Activated CD8-positive, alpha-beta T cell treated with anti-CD3 and anti-CD28 coated beads for 36 hours (primary cell): ENCODE results near the gene BEND6. TPM values are rescaled to one million over a fixed set of nuclear protein-coding genes. Genes with fewer than 3 reads are reported as not detected.

Source experiments
- ATAC-seq: fragments of 200-7000 bp; cut with Tn5 transposase; one replicate; pipeline ENCODE4 v1.10.0; 2021; ENCODE audit warnings: mild to moderate bottlenecking, moderate library complexity
- CTCF ChIA-PET: fragments of 350-600 bp; sonication (Branson Sonifier 250); formaldehyde crosslinking; loops from one replicate; lab custom pipeline; 2021; ENCODE audit warnings: antibody characterized with exemption; lab: Charles Lee
- POLR2A ChIA-PET: fragments of 350-600 bp; sonication (Branson Sonifier 250); formaldehyde crosslinking; loops from one replicate; lab custom pipeline; 2021; ENCODE audit warnings: antibody characterized with exemption; lab: Charles Lee
- DNase-seq: peaks from one replicate; pipeline ENCODE4 v3.0.0-alpha.2; 2020
- H3K27ac Mint-ChIP-seq: one replicate; pipeline ENCODE4 v1.8.0; 2021; ENCODE audit warnings: mild to moderate bottlenecking, mixed read lengths
- H3K27me3 Mint-ChIP-seq: one replicate; pipeline ENCODE4 v1.8.0; 2021; ENCODE audit warnings: mixed read lengths
- H3K36me3 Mint-ChIP-seq: one replicate; pipeline ENCODE4 v1.8.0; 2021; ENCODE audit warnings: low read depth, mixed read lengths
- H3K4me1 Mint-ChIP-seq: one replicate; pipeline ENCODE4 v1.8.0; 2021; ENCODE audit warnings: low read depth, mixed read lengths
- H3K4me3 Mint-ChIP-seq: one replicate; pipeline ENCODE4 v1.8.0; 2021; ENCODE audit warnings: mild to moderate bottlenecking, moderate library complexity, mixed read lengths
- H3K9me3 Mint-ChIP-seq: one replicate; pipeline ENCODE4 v1.8.0; 2021; ENCODE audit warnings: mixed read lengths
- intact Hi-C: fragments of 100-400 bp; cut with micrococcal nuclease; formaldehyde crosslinking; loops from one replicate; pipeline ENCODE4 v1.10.0; 2022
- total RNA-seq, 2 experiments: library from RNA; stranded (reverse); gene quantifications; one replicate each; pipeline ENCODE4 v1.2.3, GENCODE V29; 2021
- TF ChIP-seq, protein P1 (sequence below): fragments of 200-600 bp; IDR thresholded peaks from one replicate; pipeline ENCODE4 v1.8.0; 2022; ENCODE audit warnings: antibody characterized with exemption, mild to moderate bottlenecking

Gene BEND6
- total RNA-seq, 2 experiments from 2014 or later = not detected

- DNase-seq = no peak
These were observed 37.9 kb upstream of the BEND6 start for GRCh38 chr6:56916849-56917551.

GRCh38 chr6:56922645-56923044, 32.3 kb upstream of the BEND6 start:
- CTCF ChIA-PET = interaction anchor here (1.0 to 1.1 kb wide), 2 partner anchors 18 to 20 kb away, joined by 3 to 4 read pairs; no protein-coding TSS in a partner anchor
- Mint-ChIP-seq H3K27ac (no peak overlapping the region), H3K27me3 (peaks cover 19% of the 10 kb centered on the region), H3K4me3 (no peak overlapping the region), H3K9me3 (no peaks in the 10 kb centered on the region), H3K36me3 (no peaks in the 10 kb centered on the region), H3K4me1 (no peaks in the 10 kb centered on the region)
- ATAC-seq = no peak
- POLR2A ChIA-PET = no interaction called here
- DNase-seq = no peak
- TF ChIP-seq, protein P1, sequence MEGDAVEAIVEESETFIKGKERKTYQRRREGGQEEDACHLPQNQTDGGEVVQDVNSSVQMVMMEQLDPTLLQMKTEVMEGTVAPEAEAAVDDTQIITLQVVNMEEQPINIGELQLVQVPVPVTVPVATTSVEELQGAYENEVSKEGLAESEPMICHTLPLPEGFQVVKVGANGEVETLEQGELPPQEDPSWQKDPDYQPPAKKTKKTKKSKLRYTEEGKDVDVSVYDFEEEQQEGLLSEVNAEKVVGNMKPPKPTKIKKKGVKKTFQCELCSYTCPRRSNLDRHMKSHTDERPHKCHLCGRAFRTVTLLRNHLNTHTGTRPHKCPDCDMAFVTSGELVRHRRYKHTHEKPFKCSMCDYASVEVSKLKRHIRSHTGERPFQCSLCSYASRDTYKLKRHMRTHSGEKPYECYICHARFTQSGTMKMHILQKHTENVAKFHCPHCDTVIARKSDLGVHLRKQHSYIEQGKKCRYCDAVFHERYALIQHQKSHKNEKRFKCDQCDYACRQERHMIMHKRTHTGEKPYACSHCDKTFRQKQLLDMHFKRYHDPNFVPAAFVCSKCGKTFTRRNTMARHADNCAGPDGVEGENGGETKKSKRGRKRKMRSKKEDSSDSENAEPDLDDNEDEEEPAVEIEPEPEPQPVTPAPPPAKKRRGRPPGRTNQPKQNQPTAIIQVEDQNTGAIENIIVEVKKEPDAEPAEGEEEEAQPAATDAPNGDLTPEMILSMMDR = no peak
- intact Hi-C loops = no loop called here

More at GRCh38 chr6:56916849-56917551, 37.9 kb upstream of the BEND6 start:
- no peak overlapping the region for H3K4me3 Mint-ChIP-seq
- H3K9me3 Mint-ChIP-seq = no peaks in the 10 kb centered on the region
- TF ChIP-seq, protein P1 = no peak
- no peak overlapping the region for H3K27ac Mint-ChIP-seq
- H3K36me3 Mint-ChIP-seq = no peaks in the 10 kb centered on the region
- H3K4me1 Mint-ChIP-seq = no peaks in the 10 kb centered on the region
- peaks cover 5% of the 10 kb centered on the region for H3K27me3 Mint-ChIP-seq
- CTCF ChIA-PET = interaction anchor here (1.7 to 2.8 kb wide), 2 partner anchors 10 to 13 kb away, joined by 4 to 12 read pairs; no protein-coding TSS in a partner anchor
- no peak for ATAC-seq
- POLR2A ChIA-PET = no interaction called here
- intact Hi-C loops = no loop called here

DNA sequence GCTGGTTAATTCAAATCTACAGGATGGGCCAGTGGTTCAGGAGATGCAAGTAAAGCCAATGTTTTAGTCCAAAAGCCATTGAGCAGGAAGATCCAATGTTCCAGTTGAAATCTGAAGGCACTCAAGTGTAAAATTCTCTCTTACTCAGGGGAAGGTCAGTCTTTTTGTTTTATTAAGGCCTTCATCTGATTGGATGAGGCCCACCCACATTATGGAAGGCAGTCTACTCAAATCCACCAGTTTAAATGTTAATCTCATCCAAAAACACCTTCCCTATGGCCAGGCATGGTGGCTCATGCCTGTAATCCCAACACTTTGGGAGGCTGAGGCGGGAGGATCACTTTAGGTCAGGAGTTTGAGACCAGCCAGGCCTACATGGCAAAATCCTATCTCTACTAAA, 31.3 kb upstream of the BEND6 start:
- no peaks in the 10 kb centered on the region for H3K9me3 Mint-ChIP-seq
- intact Hi-C loops = no loop called here
- no peak overlapping the region for H3K27ac Mint-ChIP-seq
- no peak for ATAC-seq
- CTCF ChIA-PET = no interaction called here
- H3K36me3 Mint-ChIP-seq = no peaks in the 10 kb centered on the region
- TF ChIP-seq, protein P1 = no peak
- no peak overlapping the region for H3K4me3 Mint-ChIP-seq
- POLR2A ChIA-PET = no interaction called here
- H3K27me3 Mint-ChIP-seq = peaks cover 20% of the 10 kb centered on the region
- H3K4me1 Mint-ChIP-seq = no peaks in the 10 kb centered on the region
- DNase-seq = no peak

GRCh38 chr6:56927538-56928453, 27.1 kb upstream of the BEND6 start:
- CTCF ChIA-PET = interaction anchor here (0.9 to 1.5 kb wide), 3 partner anchors 8 to 27 kb away, joined by 3 to 4 read pairs (median 4); partner anchors contain the start of gene BEND6
- Mint-ChIP-seq H3K36me3 (no peaks in the 10 kb centered on the region), H3K9me3 (no peaks in the 10 kb centered on the region), H3K4me1 (no peaks in the 10 kb centered on the region), H3K4me3 (no peak overlapping the region), H3K27ac (no peak overlapping the region), H3K27me3 (peaks cover 16% of the 10 kb centered on the region)
- DNase-seq = no peak
- no peak for ATAC-seq
- TF ChIP-seq, protein P1 = no peak
- POLR2A ChIA-PET = no interaction called here
- intact Hi-C loops = no loop called here
